Testis (tissue), 3 donors: ENCODE results near the gene RXRG. TPM values are rescaled to one million over a fixed set of nuclear protein-coding genes. Genes with fewer than 3 reads are reported as not detected.
A peak's percentile ranks its signal among the peaks of the same experiment; 100 is the strongest.

ENCODE experiments used
- DNase-seq: peaks from one replicate; pipeline ENCODE4 v3.0.0-alpha.2; 2019
- H3K27ac ChIP-seq, 2 donors: fragments of 200-600 bp; sonication (generic); one replicate each; pipeline ENCODE4 v1.5.1; 2019
- H3K27me3 ChIP-seq: fragments of 200-600 bp; sonication (generic); one replicate; pipeline ENCODE4 v1.5.1; 2019
- H3K36me3 ChIP-seq: fragments of 200-600 bp; sonication (generic); one replicate; pipeline ENCODE4 v1.5.1; 2017; ENCODE audit warnings: low read depth; ENCODE audit errors: missing control alignments
- H3K4me1 ChIP-seq: fragments of 200-600 bp; sonication (generic); one replicate; pipeline ENCODE4 v1.5.1; 2019
- H3K4me3 ChIP-seq, 2 donors: fragments of 200-600 bp; sonication (generic); one replicate each; pipeline ENCODE4 v1.5.1; 2017 to 2019
- H3K9me3 ChIP-seq: fragments of 200-600 bp; sonication (generic); one replicate; pipeline ENCODE4 v1.5.1; 2017
- CTCF ChIP-seq, 3 experiments: fragments of 450-650 bp in 2 of 3; fragments of 200-600 bp in 1 of 3; sonication (generic) in 1 of 3; IDR thresholded peaks; one replicate each; pipeline ENCODE4 v1.5.1; 2016 to 2019; ENCODE audit warnings: antibody characterized with exemption in 3 of 3, mild to moderate bottlenecking in 2 of 3, moderate library complexity in 1 of 3
- POLR2A ChIP-seq: fragments of 450-650 bp; IDR thresholded peaks from one replicate; pipeline ENCODE4 v1.6.1; 2017; ENCODE audit warnings: antibody characterized with exemption, mild to moderate bottlenecking, moderate library complexity
- WGBS, 2 donors: methylation state at CpG; one replicate each; pipeline ENCODE4 v1.1.5; 2018; 5-methylcytosine and 5-hydroxymethylcytosine counted together
- intact Hi-C: fragments of 100-400 bp; cut with DNase I; formaldehyde crosslinking; loops from one replicate; pipeline ENCODE4 v1.15.1; 2023; ENCODE audit warnings: low total_unique reads
- polyA plus RNA-seq: library from polyadenylated mRNA; stranded (reverse); fragments of 350-450 nt; fragmentation: Illumina TruSeq; extraction: RNeasy Lipid Tissue Mini Kit (QIAGEN cat#74804); gene quantifications from one replicate; pipeline ENCODE4 v1.2.3, GENCODE V29; 2014; ENCODE audit warnings: low read depth, low replicate concordance; ENCODE audit not compliant: insufficient read depth
- total RNA-seq, 2 donors: library from RNA; depleted of rRNA; stranded (reverse); fragments of >200 nt; gene quantifications; one replicate each; pipeline ENCODE4 v1.2.3, GENCODE V29; 2016

Gene RXRG
- total and polyA plus RNA-seq, 3 donors from 2014 or later: 0.24 to 4.0 (median 1.1) TPM

- no peaks in the 10 kb centered on the region for H3K4me1 ChIP-seq
- H3K4me3 ChIP-seq: no peak overlapping the region
- TF ChIP-seq POLR2A: no peak
- no peak for TF ChIP-seq CTCF (IDR thresholded peaks at IDR 0.05)
- 77 to 95% methylated on average over 5 of the region's 5 CpGs for WGBS, 2 donors
- H3K36me3 ChIP-seq: no peaks in the 10 kb centered on the region
- H3K27ac ChIP-seq: no peak overlapping the region
- H3K27me3 ChIP-seq: no peaks in the 10 kb centered on the region
- H3K9me3 ChIP-seq: no peaks in the 10 kb centered on the region
- intact Hi-C loops: no loop called here
- DNase-seq: no peak
Observed at GRCh38 chr1:165485716-165486115, 40.8 kb upstream of the RXRG start.

- H3K9me3 ChIP-seq: no peaks in the 10 kb centered on the region
- H3K27ac ChIP-seq: no peak overlapping the region
- WGBS, 2 donors: 89 to 94% methylated on average over 1 of the region's 1 CpG
- no peaks in the 10 kb centered on the region for H3K36me3 ChIP-seq
- no peaks in the 10 kb centered on the region for H3K27me3 ChIP-seq
- H3K4me3 ChIP-seq: no peak overlapping the region
- TF ChIP-seq POLR2A (no peak), CTCF (IDR thresholded peaks at IDR 0.05) (no peak)
- DNase-seq: no peak
- no peaks in the 10 kb centered on the region for H3K4me1 ChIP-seq
- intact Hi-C loops: no loop called here
Observed at GRCh38 chr1:165484532-165484931, 39.6 kb upstream of the RXRG start.

GRCh38 chr1:165483412-165483811 lies 38.5 kb upstream of the RXRG start:
- no peaks in the 10 kb centered on the region for H3K4me1 ChIP-seq
- 87 to 89% methylated on average over 4 of the region's 4 CpGs for WGBS, 2 donors

GRCh38 chr1:165481820-165482532 lies 37.0 kb upstream of the RXRG start:
- Histone ChIP-seq H3K27ac (no peak overlapping the region), H3K27me3 (no peaks in the 10 kb centered on the region), H3K4me3 (no peak overlapping the region), H3K4me1 (no peaks in the 10 kb centered on the region), H3K9me3 (no peaks in the 10 kb centered on the region), H3K36me3 (no peaks in the 10 kb centered on the region)
- no peak for TF ChIP-seq POLR2A
- TF ChIP-seq CTCF (IDR thresholded peaks at IDR 0.05): no peak
- intact Hi-C loops: no loop called here
- 46 to 51% methylated on average over 6 of the region's 6 CpGs for WGBS, 2 donors
- DNase-seq: peak; percentile 41

More at GRCh38 chr1:165483412-165483811, 38.5 kb upstream of the RXRG start:
- H3K27me3 ChIP-seq: no peaks in the 10 kb centered on the region
- no peaks in the 10 kb centered on the region for H3K9me3 ChIP-seq
- intact Hi-C loops: no loop called here
- H3K36me3 ChIP-seq: no peaks in the 10 kb centered on the region
- DNase-seq: no peak
- no peak for TF ChIP-seq CTCF (IDR thresholded peaks at IDR 0.05)
- TF ChIP-seq POLR2A: no peak
- H3K4me3 ChIP-seq: no peak overlapping the region
- no peak overlapping the region for H3K27ac ChIP-seq

GRCh38 chr1:165476776-165477175 lies 31.9 kb upstream of the RXRG start:
- intact Hi-C loops: no loop called here
- DNase-seq: no peak
- H3K4me1 ChIP-seq: no peaks in the 10 kb centered on the region
- no peak for TF ChIP-seq POLR2A
- TF ChIP-seq CTCF (IDR thresholded peaks at IDR 0.05): no peak
- H3K36me3 ChIP-seq: no peaks in the 10 kb centered on the region
- H3K4me3 ChIP-seq: no peak overlapping the region
- H3K27me3 ChIP-seq: no peaks in the 10 kb centered on the region
- no peak overlapping the region for H3K27ac ChIP-seq
- 72 to 82% methylated on average over 1 of the region's 1 CpG for WGBS, 2 donors
- no peaks in the 10 kb centered on the region for H3K9me3 ChIP-seq
